Thoracic aorta (tissue), 2 donors: Measurements from ENCODE around the gene UCP1. TPM values are rescaled to one million over a fixed set of nuclear protein-coding genes. Genes with fewer than 3 reads are reported as not detected.

Experiments
- ATAC-seq: fragments of 150-250 bp; one replicate; pipeline ENCODE4 v1.8.0; 2017; ENCODE audit warnings: low read depth; ENCODE audit not compliant: insufficient number of reproducible peaks, low FRiP score
- DNase-seq: peaks from one replicate; pipeline ENCODE4 v3.0.0-alpha.2; 2020; ENCODE audit warnings: low spot score
- H3K27ac ChIP-seq, 2 donors: fragments of 200-600 bp; sonication (generic); 1 replicate in 1 of 2; 2 replicates in 1 of 2; pipeline ENCODE4 v1.5.1; 2016; ENCODE audit warnings: mild to moderate bottlenecking in 2 of 2, moderate library complexity in 2 of 2
- H3K27me3 ChIP-seq: fragments of 200-600 bp; sonication (generic); replicated peaks from 2 replicates; pipeline ENCODE4 v1.6.0; 2016; ENCODE audit warnings: mild to moderate bottlenecking; ENCODE audit not compliant: insufficient read depth
- H3K36me3 ChIP-seq: fragments of 200-600 bp; sonication (generic); one replicate; pipeline ENCODE4 v1.5.1; 2016
- H3K4me1 ChIP-seq, 2 donors: fragments of 200-600 bp; sonication (generic); 1 replicate in 1 of 2; 2 replicates in 1 of 2; pipeline versions ENCODE4 v1.5.1 to v1.6.0; 2016; ENCODE audit warnings: low read depth in 2 of 2, mild to moderate bottlenecking in 1 of 2; ENCODE audit not compliant: control insufficient read depth in 1 of 2
- H3K4me3 ChIP-seq: fragments of 200-600 bp; sonication (generic); 2 replicates; pipeline ENCODE4 v1.5.1; 2016; ENCODE audit warnings: mild to moderate bottlenecking
- H3K9me3 ChIP-seq: fragments of 200-600 bp; sonication (generic); 2 replicates; pipeline ENCODE4 v1.5.1; 2016
- total RNA-seq, 2 donors: library from RNA; depleted of rRNA; stranded (reverse); fragments of >200 nt; gene quantifications; one replicate each; pipeline versions ENCODE4 v1.1.0 to v1.2.3, GENCODE V29; 2016
- TF ChIP-seq, protein P1 (sequence below): fragments of 200-600 bp; sonication (generic); IDR thresholded peaks from one replicate; pipeline ENCODE4 v1.5.1; 2019; ENCODE audit warnings: antibody characterized with exemption

The UCP1 gene
- total RNA-seq, 2 donors from 2014 or later, result not detected

DNA sequence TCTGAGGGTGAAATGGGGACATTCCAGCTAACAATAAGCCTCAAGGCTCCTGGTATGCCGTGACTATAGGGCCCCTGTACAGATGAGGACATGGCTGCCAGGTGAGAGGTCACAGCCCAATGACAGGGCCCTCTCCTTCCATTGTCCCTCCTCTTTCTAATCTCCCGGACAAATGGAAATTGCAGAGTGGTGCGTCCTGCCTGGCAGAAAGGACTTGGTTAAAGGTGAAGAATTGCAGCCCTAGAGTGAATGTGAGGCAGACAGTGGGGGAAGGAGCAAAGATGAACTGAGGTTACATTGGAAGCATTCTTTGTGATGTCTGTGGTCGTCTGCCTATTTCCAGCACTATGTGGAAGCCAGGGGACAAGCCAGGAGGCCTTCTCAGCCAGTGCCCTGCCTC, 6.7 kb upstream of the UCP1 start:
- Histone ChIP-seq H3K27ac (no peak overlapping the region), H3K9me3 (peaks cover 6% of the 10 kb centered on the region), H3K36me3 (no peaks in the 10 kb centered on the region), H3K27me3 (no peaks in the 10 kb centered on the region), H3K4me3 (no peak overlapping the region), H3K4me1 (no peaks in the 10 kb centered on the region)
- DNase-seq, result no peak
- TF ChIP-seq, protein P1, sequence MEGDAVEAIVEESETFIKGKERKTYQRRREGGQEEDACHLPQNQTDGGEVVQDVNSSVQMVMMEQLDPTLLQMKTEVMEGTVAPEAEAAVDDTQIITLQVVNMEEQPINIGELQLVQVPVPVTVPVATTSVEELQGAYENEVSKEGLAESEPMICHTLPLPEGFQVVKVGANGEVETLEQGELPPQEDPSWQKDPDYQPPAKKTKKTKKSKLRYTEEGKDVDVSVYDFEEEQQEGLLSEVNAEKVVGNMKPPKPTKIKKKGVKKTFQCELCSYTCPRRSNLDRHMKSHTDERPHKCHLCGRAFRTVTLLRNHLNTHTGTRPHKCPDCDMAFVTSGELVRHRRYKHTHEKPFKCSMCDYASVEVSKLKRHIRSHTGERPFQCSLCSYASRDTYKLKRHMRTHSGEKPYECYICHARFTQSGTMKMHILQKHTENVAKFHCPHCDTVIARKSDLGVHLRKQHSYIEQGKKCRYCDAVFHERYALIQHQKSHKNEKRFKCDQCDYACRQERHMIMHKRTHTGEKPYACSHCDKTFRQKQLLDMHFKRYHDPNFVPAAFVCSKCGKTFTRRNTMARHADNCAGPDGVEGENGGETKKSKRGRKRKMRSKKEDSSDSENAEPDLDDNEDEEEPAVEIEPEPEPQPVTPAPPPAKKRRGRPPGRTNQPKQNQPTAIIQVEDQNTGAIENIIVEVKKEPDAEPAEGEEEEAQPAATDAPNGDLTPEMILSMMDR, result no peak
- ATAC-seq, result no peak

DNA sequence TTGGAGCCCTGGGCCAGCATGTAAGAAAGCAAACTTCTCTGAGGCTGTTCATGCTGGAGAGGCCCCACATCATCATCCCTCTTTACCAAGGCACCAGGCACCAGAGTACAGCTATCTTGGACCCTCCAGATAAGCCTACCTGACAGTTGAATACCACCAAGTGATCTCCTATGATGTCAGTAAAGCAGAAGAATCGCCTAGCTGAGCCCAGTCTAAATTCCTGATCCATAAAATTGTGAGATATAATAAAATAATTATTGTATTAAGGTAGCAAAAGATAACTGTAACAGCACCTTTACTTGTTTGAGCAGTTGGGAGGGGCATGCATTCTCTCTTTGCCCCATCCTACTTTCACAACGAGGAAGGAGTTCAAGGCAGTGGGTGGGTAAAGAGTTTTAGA, 2.9 kb upstream of the UCP1 start:
- no peak overlapping the region for H3K27ac ChIP-seq
- H3K9me3 ChIP-seq, result peaks cover 6% of the 10 kb centered on the region
- TF ChIP-seq, protein P1, result no peak
- H3K4me3 ChIP-seq, result no peak overlapping the region
- no peak for DNase-seq
- no peak for ATAC-seq
- H3K4me1 ChIP-seq, result peaks cover 8 to 15% of the 10 kb centered on the region in 2 donors
- H3K36me3 ChIP-seq, result no peaks in the 10 kb centered on the region
- no peaks in the 10 kb centered on the region for H3K27me3 ChIP-seq

DNA sequence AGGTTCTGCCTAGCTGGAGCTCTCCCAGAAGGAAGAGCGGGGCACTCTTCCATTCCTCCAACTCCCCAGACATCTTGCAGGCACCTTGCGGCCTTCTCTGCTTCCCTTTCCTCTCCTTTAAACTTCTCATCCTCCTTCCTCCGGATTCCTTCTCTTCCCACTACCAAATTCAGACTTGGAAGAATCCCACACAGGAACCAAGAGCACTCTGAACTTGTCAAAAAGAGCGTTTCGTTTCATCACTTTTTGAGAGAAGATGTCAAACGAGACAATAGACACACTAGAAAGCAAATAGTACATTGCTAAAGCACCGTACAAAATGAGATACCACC, 512 bp upstream of the UCP1 start:
- Histone ChIP-seq H3K9me3 (peaks cover 6% of the 10 kb centered on the region), H3K27me3 (no peaks in the 10 kb centered on the region), H3K27ac (no peak overlapping the region), H3K36me3 (no peaks in the 10 kb centered on the region), H3K4me1 (peaks cover 8 to 15% of the 10 kb centered on the region in 2 donors), H3K4me3 (peak overlapping the region; percentile 73)
- ATAC-seq (no peak), DNase-seq (no peak)
- TF ChIP-seq, protein P1, result no peak

DNA sequence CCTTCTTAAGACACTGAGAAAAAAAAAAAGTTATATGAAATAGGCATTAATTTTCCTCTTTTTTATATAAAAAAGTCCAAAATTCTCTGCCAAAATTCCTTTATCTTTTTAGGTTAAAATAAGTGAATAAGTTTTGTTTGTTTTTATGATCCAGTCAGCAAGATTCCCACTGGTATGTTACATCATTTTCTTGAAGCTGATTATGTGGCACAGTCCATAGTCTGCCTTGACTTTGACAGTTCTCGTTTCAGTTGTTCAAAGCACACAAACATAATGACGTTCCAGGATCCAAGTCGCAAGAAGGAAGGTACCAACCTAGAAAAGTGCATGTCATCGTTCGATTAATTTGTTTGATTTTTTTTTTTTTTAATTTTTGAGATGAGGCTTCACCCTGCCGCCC, 9.1 kb downstream of the UCP1 start:
- Histone ChIP-seq H3K9me3 (no peaks in the 10 kb centered on the region), H3K4me1 (no peaks in the 10 kb centered on the region), H3K27ac (no peak overlapping the region), H3K27me3 (no peaks in the 10 kb centered on the region), H3K36me3 (no peaks in the 10 kb centered on the region), H3K4me3 (no peak overlapping the region)
- no peak for ATAC-seq
- no peak for DNase-seq
- TF ChIP-seq, protein P1, result no peak

DNA sequence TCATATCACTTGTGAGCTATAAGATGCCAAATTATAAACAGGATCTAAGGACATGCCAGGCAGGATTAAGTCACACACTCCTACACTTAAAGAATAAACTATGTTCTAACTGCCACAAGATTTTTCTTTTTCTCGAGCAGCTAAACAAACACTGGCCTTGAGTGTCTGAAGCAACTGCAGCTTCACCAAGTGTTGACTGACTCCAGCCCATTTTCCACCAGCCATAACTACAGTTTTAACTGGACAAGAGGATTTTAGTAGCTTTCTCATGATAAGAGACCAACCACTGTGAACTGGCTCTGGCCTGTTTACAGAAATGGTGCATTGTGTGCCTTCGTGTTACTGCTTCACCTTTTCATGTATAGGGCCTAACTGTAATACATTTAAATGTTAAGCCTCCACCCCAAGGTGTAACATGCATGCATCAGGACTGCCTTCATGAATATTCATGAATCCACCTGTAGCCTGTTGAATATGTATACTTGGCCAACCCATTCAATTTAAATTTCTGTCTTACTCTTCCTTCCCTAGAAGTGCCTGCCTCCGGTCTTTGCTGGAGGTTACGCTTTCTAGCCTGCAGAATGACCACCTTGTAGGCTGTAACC, 10.8 kb downstream of the UCP1 start:
- ATAC-seq (no peak), DNase-seq (no peak)
- Histone ChIP-seq H3K9me3 (no peaks in the 10 kb centered on the region), H3K36me3 (no peaks in the 10 kb centered on the region), H3K27ac (no peak overlapping the region), H3K27me3 (no peaks in the 10 kb centered on the region), H3K4me1 (no peaks in the 10 kb centered on the region), H3K4me3 (no peak overlapping the region)
- TF ChIP-seq, protein P1, result no peak
